ENCODE results near the gene ZNF488. TPM values are rescaled to one million over a fixed set of nuclear protein-coding genes. Genes with fewer than 3 reads are reported as not detected.

ZNF488 gene
- total and polyA plus RNA-seq, 2 donors (not counting 1 experiment from before 2014, with no cell fraction given) = not detected

GRCh38 chr10:47348138-47348651 lies 35.9 kb downstream of the ZNF488 start, which contains the start of gene RBP3:
Gene RBP3, plus strand, starts transcription at chr10:47348363. Its CDS starts 122 bp downstream, at chr10:47348485.
- no peak for ATAC-seq (ENCODE audit: low read depth)
- Mint-ChIP-seq H3K4me1 (no peaks in the 10 kb centered on the region), H3K27me3 (no peaks in the 10 kb centered on the region), H3K27ac (no peak within 1 kb of the TSS), H3K4me3 (no peak within 1 kb of the TSS), H3K9me3 (ENCODE audit: insufficient read depth) (no peaks in the 10 kb centered on the region)
- Histone ChIP-seq H3K79me2 (ENCODE audit: control insufficient read depth, insufficient read depth, low read length) (no peaks in the 10 kb centered on the region), H3K27ac (ENCODE audit: low read length in 2 of 2) (no peak within 1 kb of the TSS), H3K4me1 (ENCODE audit: control insufficient read depth in 2 of 2, insufficient read depth in 2 of 2, low read length in 2 of 2) (no peaks in the 10 kb centered on the region), H3K27me3 (replicated peaks in 1 of 4; ENCODE audit: control extremely low read depth in 1 of 4, control insufficient read depth in 3 of 4, insufficient read depth in 4 of 4, low read length in 3 of 4) (no peaks in the 10 kb centered on the region), H3K4me2 (replicated peaks; ENCODE audit: low read depth, low read length, poor library complexity, severe bottlenecking) (no peak within 1 kb of the TSS), H3K9ac (ENCODE audit: low read length) (no peak within 1 kb of the TSS), H3K36me3 (replicated peaks in 1 of 2; ENCODE audit: control extremely low read depth in 1 of 2, control insufficient read depth in 1 of 2, extremely low read depth in 1 of 2, insufficient read depth in 2 of 2, low read length in 1 of 2) (no peaks in the 10 kb centered on the region), H3K9me3 (ENCODE audit: control extremely low read depth in 1 of 3, control insufficient read depth in 2 of 3, insufficient read depth in 1 of 3, low read length in 2 of 3) (no peaks in the 10 kb centered on the region), H3K4me3 (ENCODE audit: control extremely low read depth in 1 of 5, extremely low read depth in 1 of 5, insufficient read depth in 1 of 5, low read depth in 2 of 5, low read length in 4 of 5) (no peak within 1 kb of the TSS), H2AFZ (ENCODE audit: insufficient read depth, low read depth, low read length, poor library complexity, severe bottlenecking) (no peak within 1 kb of the TSS), H4K20me1 (ENCODE audit: control insufficient read depth, insufficient read depth, low read length, poor library complexity, severe bottlenecking) (no peaks in the 10 kb centered on the region)
- 86% methylated on average over 5 of the region's 5 CpGs for WGBS (ENCODE audit: insufficient coverage)
- intact Hi-C loops (cut with micrococcal nuclease) = no loop called here
- ChIA-PET CTCF (no interaction called here), POLR2A (no interaction called here)
- no peak for TF ChIP-seq EZH2 (IDR thresholded peaks at IDR 0.05; ENCODE audit: borderline replicate concordance, insufficient read depth, low read depth, low read length, poor library complexity, severe bottlenecking)
- TF ChIP-seq, protein P1, sequence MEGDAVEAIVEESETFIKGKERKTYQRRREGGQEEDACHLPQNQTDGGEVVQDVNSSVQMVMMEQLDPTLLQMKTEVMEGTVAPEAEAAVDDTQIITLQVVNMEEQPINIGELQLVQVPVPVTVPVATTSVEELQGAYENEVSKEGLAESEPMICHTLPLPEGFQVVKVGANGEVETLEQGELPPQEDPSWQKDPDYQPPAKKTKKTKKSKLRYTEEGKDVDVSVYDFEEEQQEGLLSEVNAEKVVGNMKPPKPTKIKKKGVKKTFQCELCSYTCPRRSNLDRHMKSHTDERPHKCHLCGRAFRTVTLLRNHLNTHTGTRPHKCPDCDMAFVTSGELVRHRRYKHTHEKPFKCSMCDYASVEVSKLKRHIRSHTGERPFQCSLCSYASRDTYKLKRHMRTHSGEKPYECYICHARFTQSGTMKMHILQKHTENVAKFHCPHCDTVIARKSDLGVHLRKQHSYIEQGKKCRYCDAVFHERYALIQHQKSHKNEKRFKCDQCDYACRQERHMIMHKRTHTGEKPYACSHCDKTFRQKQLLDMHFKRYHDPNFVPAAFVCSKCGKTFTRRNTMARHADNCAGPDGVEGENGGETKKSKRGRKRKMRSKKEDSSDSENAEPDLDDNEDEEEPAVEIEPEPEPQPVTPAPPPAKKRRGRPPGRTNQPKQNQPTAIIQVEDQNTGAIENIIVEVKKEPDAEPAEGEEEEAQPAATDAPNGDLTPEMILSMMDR (IDR thresholded peaks at IDR 0.05) = no peak
- DNase-seq = no peak

DNA sequence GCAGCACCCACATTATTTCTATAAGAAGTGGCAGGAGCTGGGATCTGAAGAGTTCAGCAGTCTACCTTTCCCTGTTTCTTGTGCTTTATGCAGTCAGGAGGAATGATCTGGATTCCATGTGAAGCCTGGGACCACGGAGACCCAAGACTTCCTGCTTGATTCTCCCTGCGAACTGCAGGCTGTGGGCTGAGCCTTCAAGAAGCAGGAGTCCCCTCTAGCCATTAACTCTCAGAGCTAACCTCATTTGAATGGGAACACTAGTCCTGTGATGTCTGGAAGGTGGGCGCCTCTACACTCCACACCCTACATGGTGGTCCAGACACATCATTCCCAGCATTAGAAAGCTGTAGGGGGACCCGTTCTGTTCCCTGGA lies 36.8 kb downstream of the ZNF488 start:
- Histone ChIP-seq H3K9ac (ENCODE audit: low read length) (no peak overlapping the region), H4K20me1 (ENCODE audit: control insufficient read depth, insufficient read depth, low read length, poor library complexity, severe bottlenecking) (no peaks in the 10 kb centered on the region), H2AFZ (ENCODE audit: insufficient read depth, low read depth, low read length, poor library complexity, severe bottlenecking) (no peak overlapping the region), H3K27ac (ENCODE audit: low read length in 2 of 2) (no peak overlapping the region), H3K36me3 (replicated peaks in 1 of 2; ENCODE audit: control extremely low read depth in 1 of 2, control insufficient read depth in 1 of 2, extremely low read depth in 1 of 2, insufficient read depth in 2 of 2, low read length in 1 of 2) (no peaks in the 10 kb centered on the region), H3K4me3 (ENCODE audit: control extremely low read depth in 1 of 5, extremely low read depth in 1 of 5, insufficient read depth in 1 of 5, low read depth in 2 of 5, low read length in 4 of 5) (no peak overlapping the region), H3K79me2 (ENCODE audit: control insufficient read depth, insufficient read depth, low read length) (no peaks in the 10 kb centered on the region), H3K4me1 (ENCODE audit: control insufficient read depth in 2 of 2, insufficient read depth in 2 of 2, low read length in 2 of 2) (no peaks in the 10 kb centered on the region), H3K27me3 (replicated peaks in 1 of 4; ENCODE audit: control extremely low read depth in 1 of 4, control insufficient read depth in 3 of 4, insufficient read depth in 4 of 4, low read length in 3 of 4) (no peaks in the 10 kb centered on the region), H3K4me2 (replicated peaks; ENCODE audit: low read depth, low read length, poor library complexity, severe bottlenecking) (no peak overlapping the region), H3K9me3 (ENCODE audit: control extremely low read depth in 1 of 3, control insufficient read depth in 2 of 3, insufficient read depth in 1 of 3, low read length in 2 of 3) (no peaks in the 10 kb centered on the region)
- 77% methylated on average over 3 of the region's 4 CpGs for WGBS (ENCODE audit: insufficient coverage)
- DNase-seq (no peak), ATAC-seq (ENCODE audit: low read depth) (no peak)
- Mint-ChIP-seq H3K4me3 (no peak overlapping the region), H3K27ac (no peak overlapping the region), H3K4me1 (no peaks in the 10 kb centered on the region), H3K9me3 (ENCODE audit: insufficient read depth) (no peaks in the 10 kb centered on the region), H3K27me3 (peaks cover 5% of the 10 kb centered on the region)
- CTCF ChIA-PET = no interaction called here
- intact Hi-C loops (cut with micrococcal nuclease) = no loop called here
- TF ChIP-seq EZH2 (IDR thresholded peaks at IDR 0.05; ENCODE audit: borderline replicate concordance, insufficient read depth, low read depth, low read length, poor library complexity, severe bottlenecking) = no peak
- TF ChIP-seq, protein P1 (IDR thresholded peaks at IDR 0.05) = no peak
- POLR2A ChIA-PET = no interaction called here

All from B cell (primary cell).